Middle frontal gyrus (tissue), 1 donor: ENCODE results near the gene ANXA2.
"Not testable (repeated sequence)": the region's sequence is repeated elsewhere in the genome, so short reads cannot be mapped to it uniquely, and the experiment has no call there.

Experiments
- DNase-seq: peaks from one replicate; pipeline ENCODE4 v3.0.0-alpha.2; 2015; ENCODE audit warnings: low spot score; ENCODE audit errors: extremely low spot score

ANXA2 gene

GRCh38 chr15:60397772-60398445 is at the start of gene ANXA2:
ANXA2 (minus strand) TSS chr15:60397986; CDS start chr15:60386075, 11,911 bp downstream.
- no peak for DNase-seq

DNA sequence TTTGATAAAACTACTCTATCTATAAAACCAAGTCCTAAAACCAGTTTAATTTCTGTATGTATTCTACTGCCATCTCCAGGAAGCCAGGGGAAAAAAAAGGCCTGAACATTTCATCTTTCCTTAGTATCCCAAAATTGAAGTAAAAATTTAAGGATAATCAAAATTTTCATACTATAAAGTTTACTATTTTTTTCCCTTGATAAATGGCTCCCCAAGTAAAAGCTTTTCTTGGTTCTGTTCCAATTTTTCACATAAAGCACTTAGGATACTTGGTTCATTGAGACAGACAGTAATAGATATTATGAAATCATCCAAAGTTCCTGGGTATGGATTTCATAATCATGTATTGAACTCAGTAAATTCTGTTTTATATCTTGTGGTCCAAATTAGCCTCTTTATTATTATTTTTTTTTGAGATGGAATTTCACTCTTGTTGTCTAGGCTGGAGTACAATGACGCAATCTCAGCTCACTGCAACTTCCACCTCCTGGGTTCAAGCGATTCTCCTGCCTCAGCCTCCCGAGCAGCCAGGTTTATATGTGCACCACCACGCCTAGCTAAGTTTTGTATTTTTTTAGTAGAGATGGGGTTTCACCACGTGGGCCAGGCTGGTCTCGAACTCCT is 46.6 kb upstream of the ANXA2 start:
- DNase-seq = no peak

GRCh38 chr15:60442763-60443162 is 45.0 kb upstream of the ANXA2 start:
- no peak for DNase-seq

DNA sequence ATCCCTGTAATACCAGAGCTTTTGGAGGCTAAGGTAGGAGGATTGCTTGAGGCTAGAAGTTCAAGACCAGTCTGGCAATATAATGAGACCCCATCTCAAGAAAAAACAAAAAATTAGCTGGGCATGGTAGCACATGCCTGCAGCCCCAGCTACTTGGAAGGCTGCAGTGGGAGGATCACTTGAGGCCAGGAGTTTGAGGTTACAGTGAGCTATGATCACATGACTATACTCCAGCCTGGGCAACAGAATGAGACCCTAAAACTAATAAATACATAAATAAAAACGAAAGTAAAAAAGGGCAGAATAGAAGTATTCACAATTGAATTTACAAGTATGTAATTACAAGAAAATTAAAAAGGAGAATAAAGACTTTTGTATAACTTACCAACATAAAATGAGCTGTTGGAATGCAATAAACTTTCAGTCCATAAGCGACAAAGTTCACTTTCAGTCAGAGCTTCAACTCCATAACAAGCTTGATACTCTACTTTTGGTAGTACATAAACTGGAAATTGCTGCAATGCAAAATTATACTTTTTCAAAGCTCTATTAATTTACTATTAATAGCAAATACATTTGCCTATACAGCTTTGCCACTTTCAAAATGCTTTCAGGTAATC is 44.4 kb upstream of the ANXA2 start:
- no peak for DNase-seq

GRCh38 chr15:60441331-60441730 is 43.5 kb upstream of the ANXA2 start:
- DNase-seq = no peak

DNA sequence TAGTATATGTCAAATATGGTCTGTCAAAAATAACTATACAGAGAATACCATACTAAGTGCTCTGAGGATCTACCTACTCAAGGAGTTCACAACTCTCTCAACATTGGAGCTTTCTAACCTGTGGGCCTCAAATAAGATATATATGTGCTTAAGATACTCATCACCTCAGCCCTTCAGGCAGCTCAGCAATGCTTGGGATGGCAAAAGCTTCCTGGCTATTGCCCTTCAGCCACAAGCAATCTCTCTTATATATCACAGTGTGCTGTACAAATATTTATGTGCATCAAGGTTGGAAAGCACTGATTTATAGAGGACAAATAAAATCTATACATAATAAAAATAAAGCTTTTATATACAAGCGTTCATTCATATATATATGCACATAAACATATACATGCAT is 40.9 kb upstream of the ANXA2 start:
- no peak for DNase-seq

- DNase-seq = no peak
Observed at GRCh38 chr15:60428935-60429334, 31.1 kb upstream of the ANXA2 start.

- no peak for DNase-seq
Observed at GRCh38 chr15:60426870-60427508, 29.2 kb upstream of the ANXA2 start.

GRCh38 chr15:60425461-60425860 is 27.7 kb upstream of the ANXA2 start:
- DNase-seq = no peak

DNA sequence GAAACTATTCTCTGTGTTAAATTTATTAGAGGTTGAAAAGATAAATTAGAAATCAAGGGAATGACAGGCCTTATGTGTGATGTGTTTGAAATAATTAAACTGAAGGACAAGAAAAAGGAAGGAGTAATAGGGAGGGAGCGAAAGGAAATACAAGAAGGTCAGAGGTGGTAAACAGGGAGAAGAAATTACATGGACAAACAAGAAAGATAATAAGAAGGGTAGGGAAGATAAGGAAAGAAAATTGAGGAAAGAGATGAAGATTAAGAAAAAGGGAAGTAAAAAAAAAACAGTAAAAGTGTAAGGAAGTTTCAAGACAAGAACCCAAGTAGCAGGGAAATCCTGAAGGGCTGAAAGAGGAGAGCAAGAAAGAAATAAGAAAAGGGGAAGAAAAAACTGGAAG is 26.2 kb upstream of the ANXA2 start:
- DNase-seq = no peak

DNA sequence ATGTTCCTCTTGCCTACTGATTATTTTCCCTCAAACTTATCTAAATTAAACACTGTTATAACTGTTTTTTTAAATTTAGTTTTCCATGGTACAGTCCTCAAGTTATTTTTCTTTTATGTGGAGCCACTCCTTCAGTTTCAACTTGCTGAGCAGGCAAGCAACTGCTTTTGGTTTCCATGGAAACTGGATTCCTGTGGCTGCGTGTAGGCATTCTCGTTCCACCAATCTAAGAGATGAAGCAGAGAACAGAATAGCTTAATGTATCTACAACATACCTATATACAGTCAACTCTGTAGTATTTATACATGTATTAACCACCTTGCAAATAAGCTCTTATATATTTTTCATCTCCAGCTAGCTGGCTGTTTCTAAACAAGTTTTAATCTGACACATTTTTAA is 25.8 kb upstream of the ANXA2 start:
- peak; percentile 27 for DNase-seq

- no peak for DNase-seq
Observed at GRCh38 chr15:60421544-60421943, 23.8 kb upstream of the ANXA2 start.

GRCh38 chr15:60420203-60420716 is 22.5 kb upstream of the ANXA2 start:
- DNase-seq = no peak

DNA sequence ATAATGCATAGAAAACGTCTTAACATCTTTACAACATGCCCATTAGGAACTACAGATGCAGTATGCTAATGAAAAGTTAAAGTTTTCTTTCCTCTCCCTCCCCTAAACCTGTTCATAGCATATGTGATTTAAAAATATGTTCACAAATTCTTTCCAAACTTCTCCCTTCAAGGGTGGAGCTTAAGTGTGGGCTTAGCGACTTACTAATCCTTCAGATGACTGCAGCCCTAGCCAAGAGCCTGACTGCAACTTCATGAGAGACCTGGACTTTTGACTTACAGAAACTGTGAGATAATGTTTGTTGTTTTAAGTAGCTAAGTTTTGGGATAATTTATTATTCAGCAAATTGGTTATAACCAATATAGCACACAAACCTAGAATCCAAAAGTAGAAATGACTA is 22.0 kb upstream of the ANXA2 start:
- DNase-seq = no peak

- DNase-seq = no peak
Observed at GRCh38 chr15:60418096-60418495, 20.3 kb upstream of the ANXA2 start.

DNA sequence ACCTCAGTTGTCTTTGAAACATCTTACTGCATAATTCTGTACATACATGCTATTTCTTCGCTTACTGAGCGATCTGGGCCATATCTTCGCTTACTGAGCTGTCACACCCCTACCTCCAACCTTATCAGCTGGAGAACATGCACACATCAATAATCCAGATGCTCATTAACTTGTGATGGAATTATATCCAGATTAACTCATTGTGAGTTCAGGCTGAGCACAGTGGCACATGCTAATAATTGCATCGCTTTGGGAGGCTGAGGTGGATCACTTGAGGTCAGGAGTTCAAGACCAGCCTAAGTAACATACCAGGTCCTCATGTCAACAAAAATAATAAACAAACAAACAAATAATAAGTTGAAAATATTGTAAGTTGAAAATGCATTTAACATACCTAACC is 19.3 kb upstream of the ANXA2 start:
- DNase-seq = no peak

GRCh38 chr15:60416484-60416883 is 18.7 kb upstream of the ANXA2 start:
- DNase-seq = no peak

GRCh38 chr15:60414016-60414682 is 16.4 kb upstream of the ANXA2 start:
- DNase-seq = no peak

DNA sequence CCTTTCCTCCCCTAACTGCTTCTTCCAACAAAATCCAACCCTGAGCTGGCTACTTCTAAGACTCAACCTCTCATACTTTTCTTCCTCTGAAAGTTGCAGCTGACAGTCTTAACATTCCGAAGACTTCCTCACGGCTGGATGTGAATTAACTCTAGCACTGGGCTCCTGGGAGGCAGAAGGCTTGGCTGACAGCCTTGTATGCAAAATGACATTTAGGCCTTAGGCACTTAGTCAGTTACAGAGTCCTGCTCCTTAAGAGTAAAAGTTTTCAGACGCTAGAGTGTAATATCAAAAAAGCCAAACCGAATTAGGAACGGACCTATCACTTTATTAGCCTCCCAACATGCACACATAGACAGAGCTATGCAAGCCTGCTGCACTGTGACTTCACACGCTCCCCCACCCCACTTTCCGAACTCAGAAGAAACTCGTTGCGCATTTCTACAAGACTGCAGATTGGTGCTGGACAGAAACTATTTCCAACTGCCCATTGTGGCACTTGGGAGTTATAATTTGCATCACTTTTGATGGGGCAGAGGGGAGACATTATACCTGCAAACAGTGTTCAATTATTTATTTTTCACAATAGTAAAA is 15.5 kb upstream of the ANXA2 start:
- no peak for DNase-seq

GRCh38 chr15:60412807-60413206 is 15.0 kb upstream of the ANXA2 start:
- not testable (repeated sequence) for DNase-seq

GRCh38 chr15:60411774-60412425 is 14.1 kb upstream of the ANXA2 start:
- DNase-seq = no peak
